ENCODE data around the gene WDFY3.

Gene WDFY3

DNA sequence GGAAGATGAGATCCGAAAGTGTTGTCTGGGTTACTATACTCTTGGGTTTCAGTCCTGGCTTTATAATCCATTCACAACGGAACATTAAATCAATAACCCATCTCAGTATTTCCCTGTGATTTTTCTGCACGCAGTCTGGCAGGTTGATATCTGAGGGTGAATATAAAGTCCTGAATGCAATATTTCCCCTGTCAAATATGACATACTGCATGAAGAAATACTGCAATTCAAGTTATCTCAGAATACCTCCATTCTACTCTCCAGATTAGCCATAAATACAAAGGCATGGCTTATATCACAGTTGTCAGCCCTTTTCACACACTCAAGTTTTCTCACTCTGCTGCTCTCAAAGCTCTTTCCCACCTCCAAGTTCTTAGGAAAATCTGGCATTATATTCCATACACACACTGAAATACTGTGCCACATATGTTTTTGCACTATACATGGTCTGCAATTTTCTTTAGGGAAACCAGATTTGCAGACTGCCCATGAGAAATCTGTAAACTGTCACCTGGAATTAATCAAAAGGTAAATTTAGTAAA, 64.7 kb downstream of the WDFY3 start:
- no peak for DNase-seq

DNA sequence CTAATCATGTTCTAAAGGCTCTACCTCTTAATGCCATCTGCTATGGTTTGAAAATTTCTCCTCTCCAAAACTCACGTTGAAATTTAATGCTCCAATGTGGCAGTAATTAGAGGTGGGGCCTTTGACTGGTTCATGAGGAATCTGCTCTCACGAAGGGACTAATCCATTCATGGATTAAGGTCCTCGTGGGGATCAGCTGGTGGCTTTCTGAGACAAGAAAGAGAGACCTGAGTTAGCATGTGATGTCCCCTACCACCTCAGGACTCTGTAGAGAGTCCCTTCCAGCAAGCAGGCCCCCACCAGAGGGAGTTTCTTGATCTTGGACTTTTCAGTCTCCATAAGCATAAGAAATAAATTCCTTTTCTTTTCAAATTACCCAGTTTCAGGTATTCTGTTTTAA, 65.3 kb downstream of the WDFY3 start:
- DNase-seq = no peak

GRCh38 chr4:84899616-84900015, 66.9 kb downstream of the WDFY3 start:
- no peak for DNase-seq

DNA sequence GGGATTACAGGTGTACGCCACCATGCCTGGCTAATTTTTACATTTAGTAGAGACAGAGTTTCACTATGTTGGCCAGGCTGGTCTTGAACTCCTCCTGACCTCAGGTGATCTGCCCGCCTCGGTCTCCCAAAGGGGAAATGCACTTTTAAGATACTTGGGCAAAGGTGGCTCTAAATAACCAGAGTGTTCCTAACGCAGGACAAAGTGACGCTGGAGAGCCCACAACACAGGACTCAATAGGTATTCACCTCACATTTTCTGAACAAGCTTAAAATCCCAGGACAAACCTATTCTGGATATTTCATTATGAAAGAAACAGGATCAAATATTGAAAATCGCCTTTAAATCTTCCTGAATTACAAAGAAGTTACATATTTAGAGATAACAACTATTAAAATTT, 69.0 kb downstream of the WDFY3 start:
- no peak for DNase-seq

GRCh38 chr4:84895283-84895682, 71.2 kb downstream of the WDFY3 start:
- no peak for DNase-seq

DNA sequence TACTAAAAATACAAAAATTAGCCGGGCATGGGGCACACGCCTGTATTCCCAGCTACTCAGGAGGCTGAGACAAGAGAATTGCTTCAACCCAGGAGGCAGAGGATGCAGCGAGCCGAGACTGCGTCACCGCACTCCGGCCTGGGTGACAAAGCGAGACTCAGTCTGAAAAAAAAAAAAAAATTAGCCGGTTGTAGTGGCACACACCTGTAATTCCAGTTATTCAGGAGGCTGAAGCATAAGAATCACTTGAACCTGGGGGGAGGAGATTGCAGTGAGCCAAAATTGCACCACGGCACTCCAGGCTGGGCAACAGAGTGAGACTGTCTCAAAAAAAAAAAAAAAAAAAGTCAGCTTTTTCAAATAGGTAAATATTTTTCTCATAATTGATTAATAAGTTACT, 71.9 kb downstream of the WDFY3 start:
- DNase-seq = no peak

GRCh38 chr4:84892950-84893349, 73.5 kb downstream of the WDFY3 start:
- no peak for DNase-seq

GRCh38 chr4:84887824-84888223, 78.7 kb downstream of the WDFY3 start:
- no peak for DNase-seq

DNA sequence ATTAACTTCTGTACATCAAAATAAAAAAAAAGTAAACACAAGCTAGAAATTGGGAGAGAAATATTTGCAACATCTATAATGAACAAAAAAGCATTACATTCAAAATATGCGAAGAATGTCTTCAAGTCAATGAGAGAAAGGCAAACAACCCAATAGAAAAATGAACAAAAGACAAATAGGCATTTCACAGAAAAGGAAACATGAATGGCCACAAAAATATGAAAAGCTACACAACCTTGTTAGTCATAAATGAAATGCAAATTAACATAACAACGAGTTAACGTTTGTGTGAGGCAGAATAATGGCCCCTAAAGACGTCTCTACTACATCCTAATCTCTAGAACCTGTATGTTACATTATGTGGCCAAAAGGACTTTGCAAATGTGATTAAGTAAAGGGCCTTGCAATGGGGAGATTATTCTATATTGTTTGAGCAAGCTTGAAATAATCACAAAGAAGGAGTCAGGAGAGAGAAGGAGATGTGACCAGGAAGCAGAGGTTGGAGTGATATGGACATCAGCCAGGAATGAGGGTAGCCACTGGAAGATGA, 86.8 kb downstream of the WDFY3 start:
- DNase-seq = no peak

GRCh38 chr4:84878546-84878945, 87.9 kb downstream of the WDFY3 start:
- no peak for DNase-seq

DNA sequence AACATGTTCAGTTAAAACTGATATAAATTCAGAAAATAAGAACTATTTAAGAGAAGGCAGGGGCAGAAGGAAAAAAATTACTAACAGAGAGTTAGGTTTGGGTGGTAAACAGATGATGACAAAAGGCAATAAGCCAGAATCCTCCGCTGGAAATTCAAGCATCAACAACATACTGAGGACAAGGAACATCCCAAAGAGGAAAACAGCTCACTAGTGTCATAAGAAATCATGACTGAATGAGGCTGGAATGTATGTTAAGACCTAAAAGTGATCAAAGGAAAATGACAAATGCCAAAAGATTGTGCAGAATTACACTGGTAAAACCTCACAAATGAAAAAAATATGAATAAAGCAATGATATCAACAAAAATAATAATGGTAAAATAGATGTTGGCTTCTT, 88.4 kb downstream of the WDFY3 start:
- DNase-seq = no peak

- DNase-seq = no peak
These were observed 89.2 kb downstream of the WDFY3 start for GRCh38 chr4:84877051-84877833.

- DNase-seq = no peak
These were observed 90.7 kb downstream of the WDFY3 start for GRCh38 chr4:84875636-84876371.

- DNase-seq = no peak
These were observed 91.9 kb downstream of the WDFY3 start for GRCh38 chr4:84874619-84875018.

DNA sequence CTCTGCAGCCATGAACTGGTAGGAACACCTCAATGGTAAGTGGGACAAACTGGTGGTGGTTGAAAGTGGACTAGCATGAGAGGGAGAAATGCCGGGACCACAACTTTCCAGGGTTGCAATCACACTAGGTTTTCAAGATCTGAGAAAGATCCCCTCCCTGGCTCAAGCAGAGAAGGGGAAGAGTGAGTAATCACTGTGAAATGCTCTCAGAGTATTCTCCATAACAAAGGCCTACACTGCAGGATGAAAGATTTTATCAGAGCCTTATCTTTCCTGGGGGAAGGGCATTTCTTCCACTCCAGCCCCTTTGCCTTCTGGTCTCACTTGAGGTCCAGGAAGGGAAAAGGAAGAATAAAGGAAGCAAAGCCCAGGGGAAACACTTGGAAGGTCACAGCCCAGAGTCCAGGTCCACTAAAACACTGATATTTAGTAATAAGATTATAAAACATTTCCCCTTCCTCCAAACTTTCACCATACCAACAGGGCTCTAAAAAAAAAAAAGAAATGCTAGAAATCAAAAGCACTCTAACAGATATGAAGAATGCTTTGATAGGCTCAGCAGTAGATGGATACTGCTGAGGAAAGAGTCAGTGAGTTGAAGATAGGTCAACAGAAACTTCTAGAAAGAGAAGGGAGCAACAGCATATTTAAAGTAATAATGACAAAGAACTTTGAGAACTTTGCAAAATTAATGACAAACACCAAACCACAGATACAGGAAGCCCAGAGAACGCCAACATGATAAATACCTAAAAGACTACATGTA, 95.9 kb downstream of the WDFY3 start:
- no peak for DNase-seq

DNA sequence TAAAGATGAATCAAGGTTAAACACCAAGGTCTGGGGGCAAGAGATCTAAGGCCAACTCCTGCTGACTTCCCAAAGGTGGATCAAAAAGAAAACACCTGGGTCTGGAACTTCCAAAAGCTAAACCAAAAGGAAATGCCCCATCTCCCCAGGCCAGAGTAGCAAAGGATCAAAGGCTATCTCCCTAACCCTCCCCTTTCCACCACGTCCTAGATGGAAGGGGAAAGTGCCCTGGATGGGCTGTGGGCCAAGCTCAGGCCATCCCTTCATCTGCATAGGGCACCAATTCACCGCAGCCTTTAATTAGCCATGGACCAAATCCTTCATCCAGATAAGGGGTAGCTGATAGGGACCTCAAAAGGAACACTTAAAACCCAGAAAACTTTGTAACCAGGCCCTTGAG, 100.2 kb downstream of the WDFY3 start:
- no peak for DNase-seq

DNA sequence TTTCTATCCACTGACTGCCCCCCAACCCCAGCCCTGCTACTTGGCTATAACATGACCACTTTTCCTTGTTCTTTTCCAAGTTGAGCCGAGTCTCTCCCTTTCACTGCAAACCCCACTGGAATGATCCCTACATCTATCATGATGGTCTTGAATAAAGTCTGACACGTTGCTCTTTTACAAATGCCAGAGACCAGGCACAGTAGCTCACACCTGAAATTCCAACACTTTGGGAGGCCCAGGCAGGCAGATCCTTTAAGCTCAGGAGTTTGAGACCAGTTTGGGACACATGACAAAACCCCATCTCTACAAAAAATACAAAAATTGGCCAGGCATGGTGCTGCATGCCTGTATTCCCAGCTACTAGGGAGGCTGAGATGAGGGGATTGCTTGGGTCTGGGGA, 100.9 kb downstream of the WDFY3 start:
- DNase-seq = no peak

- DNase-seq = no peak
These were observed 104.4 kb downstream of the WDFY3 start for GRCh38 chr4:84862064-84862463.

- no peak for DNase-seq
These were observed 109.2 kb downstream of the WDFY3 start for GRCh38 chr4:84857296-84857695.

- DNase-seq = no peak
These were observed 109.9 kb downstream of the WDFY3 start for GRCh38 chr4:84856468-84857049.

DNA sequence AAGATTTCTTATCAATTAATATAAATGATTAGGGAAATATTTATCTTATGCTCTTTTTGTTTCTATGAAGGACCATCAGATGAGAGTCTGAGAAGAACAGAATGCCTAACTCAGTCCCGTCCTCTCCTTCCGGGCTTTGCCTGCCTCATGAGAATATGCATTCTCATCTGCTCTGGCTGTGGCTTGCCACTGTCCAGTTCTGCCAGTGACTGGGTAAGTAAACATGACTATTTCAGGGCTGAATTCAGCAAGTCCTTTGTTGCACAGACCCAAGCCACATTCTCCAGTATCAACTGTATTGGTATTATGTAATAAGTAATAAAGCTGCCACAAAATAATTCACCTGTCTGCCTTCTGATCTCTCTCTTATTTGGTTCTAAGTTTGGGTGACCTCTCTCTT, 110.7 kb downstream of the WDFY3 start:
- DNase-seq = no peak

GRCh38 chr4:84852081-84852480, 114.4 kb downstream of the WDFY3 start:
- no peak for DNase-seq
